SK-N-MC (cell line): ENCODE results near the gene UPK1A.

Experiments used
- EZH2 ChIP-seq: fragments of 200-600 bp; sonication (generic); IDR thresholded peaks from one replicate; pipeline ENCODE4 v1.6.1; 2017; ENCODE audit warnings: antibody characterized with exemption
- FOXP2 ChIP-seq: optimal IDR thresholded peaks from 2 replicates; pipeline ENCODE3; 2011; ENCODE audit warnings: mild to moderate bottlenecking, moderate library complexity; ENCODE audit not compliant: insufficient read depth; ENCODE audit errors: extremely low read length, control extremely low read depth
- POLR2AphosphoS5 ChIP-seq: IDR thresholded peaks from 2 replicates; pipeline ENCODE4 v1.6.1; 2012; ENCODE audit warnings: mild to moderate bottlenecking, low read depth, low read length, borderline replicate concordance

DNA sequence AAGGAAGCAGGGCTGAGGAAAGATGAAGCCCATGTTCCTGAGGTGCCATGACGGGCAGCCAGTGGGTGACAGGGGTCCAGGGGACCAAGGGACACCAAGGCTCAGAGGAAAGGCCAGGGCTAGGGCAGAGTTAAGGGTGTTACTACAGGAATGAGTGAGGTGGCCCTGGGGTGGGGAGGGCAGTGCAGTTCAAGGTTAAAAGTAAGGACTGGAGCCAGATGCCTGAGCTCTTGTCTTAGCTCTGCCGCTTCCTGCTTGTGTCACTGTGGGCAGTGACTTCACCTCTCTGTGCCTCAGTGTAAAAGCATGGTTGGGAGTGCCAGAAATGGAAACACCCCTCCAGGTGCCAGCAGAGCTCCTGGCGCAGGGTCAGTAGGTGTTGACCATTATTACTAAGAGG lies 29.7 kb upstream of the UPK1A start:
- TF ChIP-seq POLR2AphosphoS5 (no peak), FOXP2 (no peak), EZH2 (no peak)
